H9 (cell line): ENCODE measurements around the gene CDH26. TPM values are rescaled to one million over a fixed set of nuclear protein-coding genes. Genes with fewer than 3 reads are reported as not detected.

Experiments used
- DNase-seq: peaks from one replicate; pipeline ENCODE4 v3.0.0-alpha.2; 2017
- H2AFZ ChIP-seq: one replicate; pipeline ENCODE4 v1.6.1; 2013; ENCODE audit warnings: mild to moderate bottlenecking, low read length, control low read depth, moderate library complexity
- H2AK5ac ChIP-seq: 2 replicates; pipeline ENCODE4 v1.6.1; 2013; ENCODE audit warnings: low read length, control low read depth, mixed read lengths; ENCODE audit not compliant: insufficient read length
- H2BK120ac ChIP-seq: one replicate; pipeline ENCODE4 v1.6.1; 2013; ENCODE audit warnings: low read depth, mild to moderate bottlenecking, low read length, control low read depth, inconsistent platforms; ENCODE audit not compliant: poor library complexity, severe bottlenecking
- H2BK12ac ChIP-seq: 2 replicates; pipeline ENCODE4 v1.6.1; 2013; ENCODE audit warnings: low read length, control low read depth, mixed read lengths, low read depth; ENCODE audit not compliant: insufficient read length
- H2BK15ac ChIP-seq: 2 replicates; pipeline ENCODE4 v1.6.1; 2013; ENCODE audit warnings: low read depth, low read length, control low read depth
- H2BK20ac ChIP-seq: one replicate; pipeline ENCODE4 v1.6.1; 2013; ENCODE audit warnings: low read depth, mild to moderate bottlenecking, low read length, control low read depth, inconsistent platforms; ENCODE audit not compliant: poor library complexity, severe bottlenecking
- H2BK5ac ChIP-seq: 2 replicates; pipeline ENCODE4 v1.6.1; 2013; ENCODE audit warnings: low read length, control low read depth, mixed read lengths; ENCODE audit not compliant: insufficient read length
- H3K14ac ChIP-seq: 2 replicates; pipeline ENCODE4 v1.6.1; 2013; ENCODE audit warnings: low read length, control low read depth; ENCODE audit not compliant: insufficient read depth
- H3K18ac ChIP-seq: 2 replicates; pipeline ENCODE4 v1.6.1; 2013; ENCODE audit warnings: low read depth, mild to moderate bottlenecking, mixed read lengths, low read length, control low read depth; ENCODE audit not compliant: insufficient read length
- H3K23ac ChIP-seq: 2 replicates; pipeline ENCODE4 v1.6.1; 2013; ENCODE audit warnings: low read length, control low read depth, mixed read lengths, low read depth; ENCODE audit not compliant: insufficient read length
- H3K23me2 ChIP-seq: 2 replicates; pipeline ENCODE4 v1.6.1; 2013; ENCODE audit warnings: low read depth, mild to moderate bottlenecking, mixed read lengths, low read length, control low read depth; ENCODE audit not compliant: insufficient read length, poor library complexity, severe bottlenecking
- H3K27ac ChIP-seq: 2 replicates; pipeline ENCODE4 v1.5.1; 2013; ENCODE audit warnings: low read length, control low read depth, mixed read lengths, low read depth; ENCODE audit not compliant: insufficient read length
- H3K27me3 ChIP-seq: 2 replicates; pipeline ENCODE4 v1.6.1; 2013; ENCODE audit warnings: low read length, control low read depth, inconsistent platforms; ENCODE audit not compliant: insufficient read depth
- H3K4ac ChIP-seq: 2 replicates; pipeline ENCODE4 v1.6.1; 2013; ENCODE audit warnings: low read depth, mild to moderate bottlenecking, control low read depth, inconsistent platforms, low read length, moderate library complexity
- H3K4me1 ChIP-seq: 2 replicates; pipeline ENCODE4 v1.6.1; 2013; ENCODE audit warnings: low read length, control low read depth, inconsistent platforms; ENCODE audit not compliant: insufficient read depth
- H3K4me2 ChIP-seq: 2 replicates; pipeline ENCODE4 v1.6.1; 2013; ENCODE audit warnings: low read length, control low read depth, mixed read lengths; ENCODE audit not compliant: insufficient read length, insufficient read depth
- H3K56ac ChIP-seq: 2 replicates; pipeline ENCODE4 v1.6.1; 2013; ENCODE audit warnings: low read depth, mild to moderate bottlenecking, mixed read lengths, low read length, control low read depth; ENCODE audit not compliant: insufficient read length
- H3K79me1 ChIP-seq: 2 replicates; pipeline ENCODE4 v1.6.1; 2013; ENCODE audit warnings: low read depth, mild to moderate bottlenecking, moderate library complexity, low read length, control low read depth, inconsistent platforms; ENCODE audit not compliant: insufficient read depth, poor library complexity, severe bottlenecking
- H3K79me2 ChIP-seq: 2 replicates; pipeline ENCODE4 v1.6.1; 2013; ENCODE audit warnings: low read length, control low read depth, inconsistent platforms; ENCODE audit not compliant: insufficient read depth
- H3K9ac ChIP-seq: 2 replicates; pipeline ENCODE4 v1.6.1; 2013; ENCODE audit warnings: low read length, control low read depth, mixed read lengths; ENCODE audit not compliant: insufficient read length; ENCODE audit errors: extremely low read depth
- H3K9me3 ChIP-seq: one replicate; pipeline ENCODE4 v1.6.1; 2013; ENCODE audit warnings: low read depth, low read length, inconsistent platforms; ENCODE audit not compliant: control insufficient read depth
- H3T11ph ChIP-seq: one replicate; pipeline ENCODE4 v1.6.1; 2013; ENCODE audit warnings: mild to moderate bottlenecking, low read length, control low read depth, inconsistent platforms
- H4K20me1 ChIP-seq: one replicate; pipeline ENCODE4 v1.6.1; 2013; ENCODE audit not compliant: control insufficient read depth, insufficient read length, insufficient read depth
- H4K5ac ChIP-seq: 2 replicates; pipeline ENCODE4 v1.6.1; 2013; ENCODE audit warnings: low read depth, mild to moderate bottlenecking, mixed read lengths, low read length, control low read depth; ENCODE audit not compliant: insufficient read length
- H4K8ac ChIP-seq: replicated peaks from 2 replicates; pipeline ENCODE4 v1.6.1; 2013; ENCODE audit warnings: low read length, control low read depth, mixed read lengths, low read depth; ENCODE audit not compliant: insufficient read length
- H4K91ac ChIP-seq: 2 replicates; pipeline ENCODE4 v1.6.1; 2013; ENCODE audit warnings: low read depth, mild to moderate bottlenecking, moderate library complexity, mixed read lengths, low read length, control low read depth; ENCODE audit not compliant: insufficient read length
- H3K27ac Mint-ChIP-seq, 3 experiments: 2 replicates in 2 of 3; 3 replicates in 1 of 3; pipeline ENCODE4 v1.8.0; 2020 to 2021; ENCODE audit warnings: mixed read lengths in 3 of 3, mild to moderate bottlenecking in 1 of 3, moderate library complexity in 1 of 3
- H3K27me3 Mint-ChIP-seq: 2 replicates; pipeline ENCODE4 v1.8.0; 2021; ENCODE audit warnings: low read depth, mild to moderate bottlenecking, moderate library complexity, mixed read lengths
- H3K36me3 Mint-ChIP-seq, 3 experiments: 2 replicates in 2 of 3; 3 replicates in 1 of 3; pipeline ENCODE4 v1.8.0; 2020 to 2021; ENCODE audit warnings: low read depth in 3 of 3, mixed read lengths in 3 of 3; ENCODE audit not compliant: insufficient read depth in 1 of 3
- H3K4me1 Mint-ChIP-seq, 2 experiments: 2 replicates each; pipeline ENCODE4 v1.8.0; 2020; ENCODE audit warnings: mixed read lengths in 2 of 2
- H3K4me3 Mint-ChIP-seq, 2 experiments: 2 replicates in 1 of 2; 3 replicates in 1 of 2; pipeline ENCODE4 v1.8.0; 2020 to 2021; ENCODE audit warnings: mild to moderate bottlenecking in 2 of 2, mixed read lengths in 2 of 2, moderate library complexity in 1 of 2
- H3K9me3 Mint-ChIP-seq, 2 experiments: 2 replicates in 1 of 2; 3 replicates in 1 of 2; pipeline ENCODE4 v1.8.0; 2020; ENCODE audit warnings: mild to moderate bottlenecking in 2 of 2, mixed read lengths in 2 of 2, moderate library complexity in 1 of 2
- CTCF ChIP-seq: fragments of 200-600 bp; sonication (generic); conservative IDR thresholded peaks from 3 replicates; pipeline ENCODE4 v1.8.0; 2021; ENCODE audit warnings: antibody characterized with exemption, mild to moderate bottlenecking
- WGBS: extraction: QIAGEN DNeasy Blood & Tissue Kit; methylation state at CpG from one replicate; pipeline ENCODE4 v1.1.7; 2013; ENCODE audit warnings: missing lambda C conversion rate, low lambda C conversion rate, mixed read lengths; ENCODE audit not compliant: insufficient read length; ENCODE audit errors: extremely low coverage; 5-methylcytosine and 5-hydroxymethylcytosine counted together
- total RNA-seq: library from RNA; stranded (reverse); gene quantifications from 2 replicates; pipeline ENCODE4 v1.2.1, GENCODE V29; 2021

The CDH26 gene
- total RNA-seq, 1 experiment from 2014 or later: 0.79 TPM

- H3K4me3 Mint-ChIP-seq: no peak overlapping the region
- Histone ChIP-seq H2BK20ac (no peak overlapping the region), H4K91ac (no peak overlapping the region), H2AFZ (no peak overlapping the region), H3K4me2 (no peak overlapping the region), H3K27ac (no peak overlapping the region), H3T11ph (no peak overlapping the region), H3K9ac (no peak overlapping the region), H3K4me1 (no peaks in the 10 kb centered on the region), H3K4ac (no peak overlapping the region), H2BK5ac (no peak overlapping the region), H2BK15ac (no peak overlapping the region), H3K14ac (no peak overlapping the region), H2BK120ac (no peak overlapping the region), H3K79me2 (no peaks in the 10 kb centered on the region), H3K56ac (no peak overlapping the region), H3K18ac (no peak overlapping the region), H4K8ac (no peak overlapping the region), H4K5ac (no peak overlapping the region), H2AK5ac (no peak overlapping the region), H3K27me3 (no peaks in the 10 kb centered on the region), H3K9me3 (no peaks in the 10 kb centered on the region), H3K79me1 (no peaks in the 10 kb centered on the region), H3K23me2 (no peaks in the 10 kb centered on the region), H4K20me1 (no peaks in the 10 kb centered on the region), H2BK12ac (no peak overlapping the region), H3K23ac (no peak overlapping the region)
- no peak for DNase-seq
- peaks cover 14% of the 10 kb centered on the region for H3K27me3 Mint-ChIP-seq
- H3K27ac Mint-ChIP-seq: no peak overlapping the region
- peaks cover 2 to 3% of the 10 kb centered on the region in 2 experiments; a peak in 1 of 5 replicates for H3K9me3 Mint-ChIP-seq
- no CpG with 5 or more reads among the region's 17 CpGs for WGBS
- no peak for TF ChIP-seq CTCF
- peaks cover 2% of the 10 kb centered on the region in 2 experiments; a peak in 2 of 4 replicates for H3K4me1 Mint-ChIP-seq
- no peaks in the 10 kb centered on the region; a peak in 2 of 7 replicates for H3K36me3 Mint-ChIP-seq
These were observed 53.6 kb downstream of the CDH26 start for GRCh38 chr20:60011512-60012507.
